Measurements from ENCODE around the gene AURKA. TPM values are rescaled to one million over a fixed set of nuclear protein-coding genes. Genes with fewer than 3 reads are reported as not detected.

AURKA gene
- total RNA-seq, 3 donors from 2014 or later (not counting 1 experiment from before 2014, with no cell fraction given), result 1.5 to 2.9 (median 2.0) TPM

Other genes with a start within 250 kb of the AURKA start
- not detected for gene MC3R, start 143.5 kb downstream of the AURKA start, total RNA-seq
- gene FAM210B, start 33.2 kb downstream of the AURKA start, total RNA-seq, result 10 to 100 TPM in 1 of 3 donors, 1 to 10 TPM in 2; 6.4 to 11.5 (median 8.8) TPM
- gene CSTF1, start 430 bp upstream of the AURKA start, total RNA-seq, result 10 to 100 TPM; 15.8 to 24.3 (median 18.5) TPM
- 10 to 100 TPM in 2 of 3 donors, 1 to 10 TPM in 1; 9.3 to 13.8 (median 13.4) TPM for gene CASS4, start 20.0 kb upstream of the AURKA start, total RNA-seq
- 10 to 100 TPM; 81.5 to 89.1 (median 83.4) TPM for gene RTF2, start 76.4 kb upstream of the AURKA start, total RNA-seq
- 1 to 10 TPM; 4.0 to 5.6 (median 5.4) TPM for gene FAM209A, start 132.5 kb upstream of the AURKA start, total RNA-seq
- gene FAM209B, start 141.0 kb upstream of the AURKA start, total RNA-seq, result 1 to 10 TPM; 2.0 to 3.3 (median 3.1) TPM
- not detected for gene TFAP2C, start 237.1 kb upstream of the AURKA start, total RNA-seq

Data from natural killer cell (primary cell).